Mammary epithelial cell (primary cell): ENCODE measurements around the gene F12.

Experiments
- CTCF ChIP-seq, 2 donors: IDR thresholded peaks in 1 of 2; conservative IDR thresholded peaks in 1 of 2; 2 replicates each; pipeline ENCODE4 v1.5.1; 2011 to 2012; ENCODE audit warnings: inconsistent platforms in 2 of 2, low read length in 2 of 2, mild to moderate bottlenecking in 2 of 2, control low read depth in 1 of 2, low read depth in 1 of 2; ENCODE audit not compliant: insufficient read depth in 1 of 2; ENCODE audit errors: extremely low read depth in 1 of 2
- EZH2 ChIP-seq: IDR thresholded peaks from 2 replicates; pipeline ENCODE4 v1.6.1; 2012; ENCODE audit warnings: low read length, inconsistent platforms, borderline replicate concordance

- TF ChIP-seq CTCF (conservative IDR thresholded peaks at IDR 0.05 in 1 of 2, IDR thresholded peaks at IDR 0.05 in 1 of 2; ENCODE audit: extremely low read depth in 1 of 2, insufficient read depth in 1 of 2, low read depth in 1 of 2, low read length in 2 of 2) (no peak), EZH2 (no peak)
Measured at GRCh38 chr5:177440211-177440989, 31.0 kb upstream of the F12 start.
